Measurements from ENCODE around the gene TTLL9. TPM values are rescaled to one million over a fixed set of nuclear protein-coding genes. Genes with fewer than 3 reads are reported as not detected.

The TTLL9 gene
- total and polyA plus RNA-seq, 10 of the 15 experiments (the other 5 are each of a cell fraction or from before 2014, with no cell fraction given) = 0.03 to 0.77 (median 0.11) TPM; not detected in 2

GRCh38 chr20:31881945-31882344 lies 11.5 kb downstream of the TTLL9 start:
- ChIA-PET CTCF (interaction anchor here (1.0 to 1.7 kb wide), 3 partner anchors 10 to 35 kb away, joined by 3 to 5 read pairs (median 3); no protein-coding TSS in a partner anchor), POLR2A (interaction anchor here (0.5 to 4.2 kb wide), 3 partner anchors 11 to 34 kb away, joined by 3 to 35 read pairs (median 9); no protein-coding TSS in a partner anchor), RAD21 (ENCODE audit: unreplicated experiment) (no interaction called here), SMC1A (ENCODE audit: uncharacterized antibody, unreplicated experiment) (interaction anchor here (0.8 to 6.5 kb wide), 3 partner anchors 11 to 70 kb away, joined by 3 to 37 read pairs (median 21); partner anchors contain the start of gene PDRG1)
- TF ChIP-seq POLR2A (IDR thresholded peaks at IDR 0.05; ENCODE audit: low read depth, low read length) = no peak
- no peak for TF ChIP-seq EP300 (IDR thresholded peaks at IDR 0.05; ENCODE audit: borderline replicate concordance in 1 of 2, control insufficient read depth in 1 of 2, low read depth in 2 of 2, low read length in 2 of 2)
- TF ChIP-seq, protein P1, sequence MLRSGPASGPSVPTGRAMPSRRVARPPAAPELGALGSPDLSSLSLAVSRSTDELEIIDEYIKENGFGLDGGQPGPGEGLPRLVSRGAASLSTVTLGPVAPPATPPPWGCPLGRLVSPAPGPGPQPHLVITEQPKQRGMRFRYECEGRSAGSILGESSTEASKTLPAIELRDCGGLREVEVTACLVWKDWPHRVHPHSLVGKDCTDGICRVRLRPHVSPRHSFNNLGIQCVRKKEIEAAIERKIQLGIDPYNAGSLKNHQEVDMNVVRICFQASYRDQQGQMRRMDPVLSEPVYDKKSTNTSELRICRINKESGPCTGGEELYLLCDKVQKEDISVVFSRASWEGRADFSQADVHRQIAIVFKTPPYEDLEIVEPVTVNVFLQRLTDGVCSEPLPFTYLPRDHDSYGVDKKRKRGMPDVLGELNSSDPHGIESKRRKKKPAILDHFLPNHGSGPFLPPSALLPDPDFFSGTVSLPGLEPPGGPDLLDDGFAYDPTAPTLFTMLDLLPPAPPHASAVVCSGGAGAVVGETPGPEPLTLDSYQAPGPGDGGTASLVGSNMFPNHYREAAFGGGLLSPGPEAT (IDR thresholded peaks at IDR 0.05; ENCODE audit: low read depth) = no peak
- no peak for TF ChIP-seq BCL11A (IDR thresholded peaks at IDR 0.05; ENCODE audit: low read depth, low read length)
- no peak for TF ChIP-seq NRF1 (conservative IDR thresholded peaks at IDR 0.05; ENCODE audit: low read depth, low read length)
- no peak for TF ChIP-seq PAX5 (IDR thresholded peaks at IDR 0.05; ENCODE audit: borderline replicate concordance, low read depth, low read length)
- TF ChIP-seq, protein P2, sequence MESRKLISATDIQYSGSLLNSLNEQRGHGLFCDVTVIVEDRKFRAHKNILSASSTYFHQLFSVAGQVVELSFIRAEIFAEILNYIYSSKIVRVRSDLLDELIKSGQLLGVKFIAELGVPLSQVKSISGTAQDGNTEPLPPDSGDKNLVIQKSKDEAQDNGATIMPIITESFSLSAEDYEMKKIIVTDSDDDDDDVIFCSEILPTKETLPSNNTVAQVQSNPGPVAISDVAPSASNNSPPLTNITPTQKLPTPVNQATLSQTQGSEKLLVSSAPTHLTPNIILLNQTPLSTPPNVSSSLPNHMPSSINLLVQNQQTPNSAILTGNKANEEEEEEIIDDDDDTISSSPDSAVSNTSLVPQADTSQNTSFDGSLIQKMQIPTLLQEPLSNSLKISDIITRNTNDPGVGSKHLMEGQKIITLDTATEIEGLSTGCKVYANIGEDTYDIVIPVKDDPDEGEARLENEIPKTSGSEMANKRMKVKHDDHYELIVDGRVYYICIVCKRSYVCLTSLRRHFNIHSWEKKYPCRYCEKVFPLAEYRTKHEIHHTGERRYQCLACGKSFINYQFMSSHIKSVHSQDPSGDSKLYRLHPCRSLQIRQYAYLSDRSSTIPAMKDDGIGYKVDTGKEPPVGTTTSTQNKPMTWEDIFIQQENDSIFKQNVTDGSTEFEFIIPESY (IDR thresholded peaks at IDR 0.05) = no peak
- TF ChIP-seq, protein P3, sequence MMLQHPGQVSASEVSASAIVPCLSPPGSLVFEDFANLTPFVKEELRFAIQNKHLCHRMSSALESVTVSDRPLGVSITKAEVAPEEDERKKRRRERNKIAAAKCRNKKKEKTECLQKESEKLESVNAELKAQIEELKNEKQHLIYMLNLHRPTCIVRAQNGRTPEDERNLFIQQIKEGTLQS (IDR thresholded peaks at IDR 0.05; ENCODE audit: borderline replicate concordance, extremely low read depth, low read depth, low read length) = no peak
- no peak for TF ChIP-seq NBN (IDR thresholded peaks at IDR 0.05)
- TF ChIP-seq, protein P4, sequence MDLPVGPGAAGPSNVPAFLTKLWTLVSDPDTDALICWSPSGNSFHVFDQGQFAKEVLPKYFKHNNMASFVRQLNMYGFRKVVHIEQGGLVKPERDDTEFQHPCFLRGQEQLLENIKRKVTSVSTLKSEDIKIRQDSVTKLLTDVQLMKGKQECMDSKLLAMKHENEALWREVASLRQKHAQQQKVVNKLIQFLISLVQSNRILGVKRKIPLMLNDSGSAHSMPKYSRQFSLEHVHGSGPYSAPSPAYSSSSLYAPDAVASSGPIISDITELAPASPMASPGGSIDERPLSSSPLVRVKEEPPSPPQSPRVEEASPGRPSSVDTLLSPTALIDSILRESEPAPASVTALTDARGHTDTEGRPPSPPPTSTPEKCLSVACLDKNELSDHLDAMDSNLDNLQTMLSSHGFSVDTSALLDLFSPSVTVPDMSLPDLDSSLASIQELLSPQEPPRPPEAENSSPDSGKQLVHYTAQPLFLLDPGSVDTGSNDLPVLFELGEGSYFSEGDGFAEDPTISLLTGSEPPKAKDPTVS (IDR thresholded peaks at IDR 0.05; ENCODE audit: low read depth, low read length) = no peak
- TF ChIP-seq ZBTB4 (CRISPR knock-in tag; IDR thresholded peaks at IDR 0.05) = no peak
- TF ChIP-seq SKIL (IDR thresholded peaks at IDR 0.05; ENCODE audit: low read depth, poor library complexity, severe bottlenecking) = no peak
- no peak for TF ChIP-seq MTA2 (IDR thresholded peaks at IDR 0.05; ENCODE audit: low read depth)
- H3K4me2 ChIP-seq (ENCODE audit: control insufficient read depth, insufficient read depth) = no peak overlapping the region
- no TSS peak for BruUV-seq (replicated peaks)
- no peaks in the 10 kb centered on the region; the same call in 2 of the 3 replicates for H3K9me3 ChIP-seq (replicated peaks; ENCODE audit: control insufficient read depth, insufficient read depth, low read length)
- H3K4me3 ChIP-seq = no peak overlapping the region
- peaks cover 3% of the 10 kb centered on the region; the same call in 1 of the 2 replicates for H3K4me1 ChIP-seq (ENCODE audit: control insufficient read depth, insufficient read depth, low read length)
- no peak overlapping the region for H2AFZ ChIP-seq (ENCODE audit: control insufficient read depth, low read depth, low read length)
- H3K36me3 ChIP-seq (ENCODE audit: control insufficient read depth in 2 of 2, insufficient read depth in 2 of 2, low read length in 1 of 2) = no peaks in the 10 kb centered on the region
- no peak overlapping the region for H3K9ac ChIP-seq (ENCODE audit: control insufficient read depth, insufficient read depth, low read length)
- no peak for ATAC-seq
- intact Hi-C loops (cut with micrococcal nuclease; ENCODE audit: unreplicated experiment) = no loop called here
- no peaks in the 10 kb centered on the region for H3K79me2 ChIP-seq (ENCODE audit: control insufficient read depth, insufficient read depth, low read length)
- no peaks in the 10 kb centered on the region; a peak in 1 of 4 replicates for H3K27me3 ChIP-seq (replicated peaks in 1 of 2; ENCODE audit: control insufficient read depth in 2 of 2, insufficient read depth in 2 of 2, low read length in 1 of 2)
- DNase-seq (ENCODE audit: low read depth, low spot score) = no peak
- H3K27ac ChIP-seq (ENCODE audit: control insufficient read depth, insufficient read depth) = no peak overlapping the region
- no peak for FAIRE-seq
- in situ Hi-C loops (cut with MboI) = no loop called here
- no peaks in the 10 kb centered on the region for H4K20me1 ChIP-seq (ENCODE audit: control insufficient read depth, insufficient read depth)
- 37% methylated on average over 5 of the region's 5 CpGs for WGBS (ENCODE audit: insufficient coverage, insufficient replicate concordance, low lambda C conversion rate, missing lambda C conversion rate)
